PC-3 (cell line): ENCODE data around the gene NATD1. TPM values are rescaled to one million over a fixed set of nuclear protein-coding genes. Genes with fewer than 3 reads are reported as not detected.

Source experiments
- ATAC-seq: fragments of 200-7000 bp; cut with Tn5 transposase; 2 replicates; pipeline ENCODE4 v1.9.1; 2020; ENCODE audit warnings: mild to moderate bottlenecking, moderate library complexity
- BruUV-seq: library from RNA; stranded (reverse); fragments of 400-500 nt; replicated peaks from 2 replicates; lab custom pipeline; 2021; lab: Mats Ljungman, UMichigan
- CTCF ChIA-PET: fragments of 300-600 bp; sonication (Branson Sonifier 250); formaldehyde crosslinking; loops from one replicate; lab custom pipeline; 2022; ENCODE audit warnings: antibody characterized with exemption; lab: Charles Lee
- POLR2A ChIA-PET: fragments of 300-600 bp; sonication (Branson Sonifier 250); formaldehyde crosslinking; loops from one replicate; lab custom pipeline; 2022; ENCODE audit warnings: antibody characterized with exemption; ENCODE audit not compliant: unreplicated experiment; lab: Charles Lee
- DNase-seq: peaks from one replicate; pipeline ENCODE4 v3.0.0-alpha.2; 2015
- H2AFZ ChIP-seq: fragments of 300-600 bp; sonication (generic); 2 replicates; pipeline ENCODE4 v1.6.0; 2016; ENCODE audit warnings: antibody characterized with exemption, low read length
- H3F3A ChIP-seq: fragments of 300-600 bp; sonication (generic); one replicate; pipeline ENCODE4 v1.6.0; 2017; ENCODE audit warnings: antibody characterized with exemption, low read length, control low read depth, mild to moderate bottlenecking; ENCODE audit not compliant: unreplicated experiment
- H3K27ac ChIP-seq: fragments of 300-600 bp; sonication (generic); 2 replicates; pipeline ENCODE4 v1.5.1; 2016; ENCODE audit warnings: mild to moderate bottlenecking, low read length
- H3K27me3 ChIP-seq: fragments of 300-600 bp; sonication (generic); 2 replicates; pipeline ENCODE4 v1.6.1; 2016; ENCODE audit warnings: low read length, mixed read lengths
- H3K36me3 ChIP-seq: fragments of 300-600 bp; sonication (generic); 2 replicates; pipeline ENCODE4 v1.6.1; 2016; ENCODE audit warnings: low read depth, mixed run types, low read length, mixed read lengths
- H3K4me1 ChIP-seq: fragments of 300-600 bp; sonication (generic); 2 replicates; pipeline ENCODE4 v1.5.1; 2016; ENCODE audit warnings: low read length; ENCODE audit not compliant: insufficient read depth
- H3K4me2 ChIP-seq: fragments of 300-600 bp; sonication (generic); 2 replicates; pipeline ENCODE4 v1.6.0; 2016; ENCODE audit warnings: low read length
- H3K4me3 ChIP-seq: fragments of 300-600 bp; sonication (generic); 2 replicates; pipeline ENCODE4 v1.5.1; 2016; ENCODE audit warnings: mild to moderate bottlenecking, low read length, mixed read lengths
- H3K79me2 ChIP-seq: fragments of 300-600 bp; sonication (generic); 2 replicates; pipeline ENCODE4 v1.6.1; 2017; ENCODE audit warnings: low read length, mixed read lengths
- H3K9ac ChIP-seq: fragments of 300-600 bp; sonication (generic); 2 replicates; pipeline ENCODE4 v1.6.0; 2016; ENCODE audit warnings: mild to moderate bottlenecking, low read length
- H3K9me2 ChIP-seq: fragments of 300-600 bp; sonication (generic); replicated peaks from 2 replicates; pipeline ENCODE4 v1.6.1; 2016; ENCODE audit warnings: mixed run types, low read length, mixed read lengths
- H3K9me3 ChIP-seq: fragments of 300-600 bp; sonication (generic); 2 replicates; pipeline ENCODE4 v1.6.1; 2016; ENCODE audit warnings: low read length, mixed read lengths
- H4K20me1 ChIP-seq: fragments of 300-600 bp; sonication (generic); 2 replicates; pipeline ENCODE4 v1.6.1; 2016; ENCODE audit warnings: low read length, mixed read lengths
- CTCF ChIP-seq: fragments of 300-600 bp; sonication (generic); conservative IDR thresholded peaks from 2 replicates; pipeline ENCODE4 v1.5.1; 2017; ENCODE audit warnings: antibody characterized with exemption, low read depth, mild to moderate bottlenecking, low read length
- EZH2 ChIP-seq: fragments of 300-600 bp; sonication (generic); IDR thresholded peaks from one replicate; pipeline ENCODE4 v1.6.1; 2017; ENCODE audit warnings: antibody characterized with exemption, mild to moderate bottlenecking, low read length; ENCODE audit not compliant: unreplicated experiment
- EZH2phosphoT487 ChIP-seq: fragments of 300-600 bp; sonication (generic); IDR thresholded peaks from 2 replicates; pipeline ENCODE4 v1.6.1; 2018; ENCODE audit warnings: mild to moderate bottlenecking, antibody characterized with exemption, low read length, borderline replicate concordance
- intact Hi-C: fragments of 100-400 bp; cut with micrococcal nuclease; formaldehyde crosslinking; loops from 2 replicates; pipeline ENCODE4 v1.9.0; 2023
- total RNA-seq: library from RNA; depleted of rRNA; stranded (reverse); fragments of >200 nt; gene quantifications from 2 replicates; pipeline ENCODE4 v1.2.3, GENCODE V29; 2014

The NATD1 gene
- total RNA-seq, 1 experiment from 2014 or later: 0.73 TPM

- intact Hi-C loops: no loop called here
- BruUV-seq: no TSS peak
- ChIA-PET CTCF (no interaction called here), POLR2A (no interaction called here)
- Histone ChIP-seq H4K20me1 (peaks cover 63% of the 10 kb centered on the region), H3K9me3 (no peaks in the 10 kb centered on the region), H3K27ac (no peak overlapping the region), H3K4me3 (no peak overlapping the region), H3K9me2 (no peaks in the 10 kb centered on the region), H3K9ac (no peak overlapping the region), H2AFZ (no peak overlapping the region), H3K36me3 (peaks cover 19% of the 10 kb centered on the region; the same call in 1 of the 2 replicates), H3K79me2 (peaks cover 100% of the 10 kb centered on the region), H3K27me3 (no peaks in the 10 kb centered on the region), H3K4me2 (no peak overlapping the region), H3F3A (no peaks in the 10 kb centered on the region), H3K4me1 (no peaks in the 10 kb centered on the region)
- DNase-seq (no peak), ATAC-seq (no peak)
- TF ChIP-seq EZH2 (no peak), EZH2phosphoT487 (no peak), CTCF (no peak)
These were observed 48.3 kb downstream of the NATD1 start for GRCh38 chr17:21204935-21205334.

GRCh38 chr17:21202512-21202911 is 50.7 kb downstream of the NATD1 start:
- no peak overlapping the region for H3K4me3 ChIP-seq
- peaks cover 17% of the 10 kb centered on the region for H3K36me3 ChIP-seq
- peaks cover 99% of the 10 kb centered on the region for H3K79me2 ChIP-seq
- H3K9me2 ChIP-seq: no peaks in the 10 kb centered on the region
- peaks cover 6% of the 10 kb centered on the region; the same call in 1 of the 2 replicates for H3K4me1 ChIP-seq
- ChIA-PET CTCF (no interaction called here), POLR2A (no interaction called here)
- H3K9ac ChIP-seq: no peak overlapping the region
- DNase-seq (no peak), ATAC-seq (no peak)
- intact Hi-C loops: no loop called here
- H3F3A ChIP-seq: no peaks in the 10 kb centered on the region
- no TSS peak for BruUV-seq
- H2AFZ ChIP-seq: no peak overlapping the region
- H3K9me3 ChIP-seq: no peaks in the 10 kb centered on the region
- TF ChIP-seq EZH2phosphoT487 (no peak), EZH2 (no peak), CTCF (no peak)
- H3K4me2 ChIP-seq: no peak overlapping the region
- H3K27ac ChIP-seq: no peak overlapping the region
- H3K27me3 ChIP-seq: no peaks in the 10 kb centered on the region
- peaks cover 73% of the 10 kb centered on the region for H4K20me1 ChIP-seq

GRCh38 chr17:21201874-21202273 is 51.3 kb downstream of the NATD1 start:
- peaks cover 6% of the 10 kb centered on the region; the same call in 1 of the 2 replicates for H3K4me1 ChIP-seq
- BruUV-seq: no TSS peak
- H3K27ac ChIP-seq: no peak overlapping the region
- H3K9me3 ChIP-seq: no peaks in the 10 kb centered on the region
- no peak overlapping the region for H3K4me2 ChIP-seq
- H3F3A ChIP-seq: no peaks in the 10 kb centered on the region
- H3K9me2 ChIP-seq: no peaks in the 10 kb centered on the region
- ChIA-PET CTCF (no interaction called here), POLR2A (no interaction called here)
- no peaks in the 10 kb centered on the region for H3K27me3 ChIP-seq
- H2AFZ ChIP-seq: no peak overlapping the region
- TF ChIP-seq CTCF (no peak), EZH2phosphoT487 (no peak), EZH2 (no peak)
- H3K9ac ChIP-seq: no peak overlapping the region
- intact Hi-C loops: no loop called here
- peaks cover 22% of the 10 kb centered on the region for H3K36me3 ChIP-seq
- no peak overlapping the region for H3K4me3 ChIP-seq
- H4K20me1 ChIP-seq: peaks cover 74% of the 10 kb centered on the region
- DNase-seq (no peak), ATAC-seq (no peak)
- H3K79me2 ChIP-seq: peaks cover 97% of the 10 kb centered on the region
